ENCODE measurements around the gene LRP8.

- TF ChIP-seq POLR2A (IDR thresholded peaks at IDR 0.05; ENCODE audit: low read length) (no peak), RFX5 (IDR thresholded peaks at IDR 0.05) (no peak), MYC (IDR thresholded peaks at IDR 0.05; ENCODE audit: borderline replicate concordance, low read length) (no peak), EP300 (IDR thresholded peaks at IDR 0.05) (no peak), RNF2 (IDR thresholded peaks at IDR 0.05; ENCODE audit: borderline replicate concordance, low read depth) (no peak), ESRRA (IDR thresholded peaks at IDR 0.05; ENCODE audit: borderline replicate concordance, low read length) (no peak), CTCF (IDR thresholded peaks at IDR 0.05) (no peak), USF2 (IDR thresholded peaks at IDR 0.05) (no peak), JUN (IDR thresholded peaks at IDR 0.05) (no peak), NPAS2 (CRISPR knock-in tag; IDR thresholded peaks at IDR 0.05; ENCODE audit: borderline replicate concordance) (no peak)
Observed at GRCh38 chr1:53197291-53198200, 130.3 kb downstream of the LRP8 start.
